ENCODE results near the gene MEGF10. TPM values are rescaled to one million over a fixed set of nuclear protein-coding genes. Genes with fewer than 3 reads are reported as not detected.

The MEGF10 gene
- total RNA-seq, 2 experiments from 2014 or later, result not detected

GRCh38 chr5:127330116-127330515 lies 39.5 kb downstream of the MEGF10 start:
- TF ChIP-seq, protein P1, sequence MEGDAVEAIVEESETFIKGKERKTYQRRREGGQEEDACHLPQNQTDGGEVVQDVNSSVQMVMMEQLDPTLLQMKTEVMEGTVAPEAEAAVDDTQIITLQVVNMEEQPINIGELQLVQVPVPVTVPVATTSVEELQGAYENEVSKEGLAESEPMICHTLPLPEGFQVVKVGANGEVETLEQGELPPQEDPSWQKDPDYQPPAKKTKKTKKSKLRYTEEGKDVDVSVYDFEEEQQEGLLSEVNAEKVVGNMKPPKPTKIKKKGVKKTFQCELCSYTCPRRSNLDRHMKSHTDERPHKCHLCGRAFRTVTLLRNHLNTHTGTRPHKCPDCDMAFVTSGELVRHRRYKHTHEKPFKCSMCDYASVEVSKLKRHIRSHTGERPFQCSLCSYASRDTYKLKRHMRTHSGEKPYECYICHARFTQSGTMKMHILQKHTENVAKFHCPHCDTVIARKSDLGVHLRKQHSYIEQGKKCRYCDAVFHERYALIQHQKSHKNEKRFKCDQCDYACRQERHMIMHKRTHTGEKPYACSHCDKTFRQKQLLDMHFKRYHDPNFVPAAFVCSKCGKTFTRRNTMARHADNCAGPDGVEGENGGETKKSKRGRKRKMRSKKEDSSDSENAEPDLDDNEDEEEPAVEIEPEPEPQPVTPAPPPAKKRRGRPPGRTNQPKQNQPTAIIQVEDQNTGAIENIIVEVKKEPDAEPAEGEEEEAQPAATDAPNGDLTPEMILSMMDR (conservative IDR thresholded peaks at IDR 0.05; ENCODE audit: low read length), result no peak
- TF ChIP-seq EZH2phosphoT487 (IDR thresholded peaks at IDR 0.05; ENCODE audit: borderline replicate concordance, low read depth, low read length), result no peak
- H2AFZ ChIP-seq (ENCODE audit: low read length), result no peak overlapping the region
- intact Hi-C loops (cut with micrococcal nuclease; ENCODE audit: unreplicated experiment), result no loop called here
- H3K79me2 ChIP-seq (ENCODE audit: insufficient read depth, low read depth, low read length), result no peaks in the 10 kb centered on the region
- H3K27ac ChIP-seq (ENCODE audit: low read depth, low read length, poor library complexity, severe bottlenecking), result no peak overlapping the region
- no TSS peak for BruUV-seq (replicated peaks)
- H3K9me2 ChIP-seq (ENCODE audit: insufficient read depth, low read length), result no peaks in the 10 kb centered on the region
- POLR2A ChIA-PET, result interaction anchor here (0.6 to 1.1 kb wide), 3 partner anchors 38 to 813 kb away, joined by 3 to 6 read pairs (median 3); no protein-coding TSS in a partner anchor
- DNase-seq (ENCODE audit: low spot score), result no peak
- no peaks in the 10 kb centered on the region for H3K36me3 ChIP-seq (ENCODE audit: insufficient read depth, low read length)
- CTCF ChIA-PET (ENCODE audit: unreplicated experiment), result interaction anchor here (0.6 kb wide), 2 partner anchors 387 to 1034 kb away, joined by 3 read pairs; no protein-coding TSS in a partner anchor
- H3K4me2 ChIP-seq (ENCODE audit: low read length), result no peak overlapping the region
- no peaks in the 10 kb centered on the region for H3K9me3 ChIP-seq (ENCODE audit: low read length)
- no peaks in the 10 kb centered on the region for H3K4me1 ChIP-seq (ENCODE audit: insufficient read depth, low read length, poor library complexity, severe bottlenecking)
- H3K4me3 ChIP-seq (ENCODE audit: low read depth, low read length, poor library complexity, severe bottlenecking), result no peak overlapping the region
- H4K20me1 ChIP-seq (ENCODE audit: insufficient read depth, low read length), result no peaks in the 10 kb centered on the region

- Histone ChIP-seq H3K4me1 (ENCODE audit: insufficient read depth, low read length, poor library complexity, severe bottlenecking) (no peaks in the 10 kb centered on the region), H3K79me2 (ENCODE audit: insufficient read depth, low read depth, low read length) (no peaks in the 10 kb centered on the region), H3K27ac (ENCODE audit: low read depth, low read length, poor library complexity, severe bottlenecking) (no peak overlapping the region), H3K4me2 (ENCODE audit: low read length) (no peak overlapping the region), H3K4me3 (ENCODE audit: low read depth, low read length, poor library complexity, severe bottlenecking) (no peak overlapping the region), H3K9me3 (ENCODE audit: low read length) (no peaks in the 10 kb centered on the region), H4K20me1 (ENCODE audit: insufficient read depth, low read length) (no peaks in the 10 kb centered on the region), H2AFZ (ENCODE audit: low read length) (no peak overlapping the region), H3K9me2 (ENCODE audit: insufficient read depth, low read length) (no peaks in the 10 kb centered on the region), H3K36me3 (ENCODE audit: insufficient read depth, low read length) (no peaks in the 10 kb centered on the region)
- ChIA-PET POLR2A (no interaction called here), CTCF (ENCODE audit: unreplicated experiment) (no interaction called here)
- TF ChIP-seq, protein P1 (conservative IDR thresholded peaks at IDR 0.05; ENCODE audit: low read length), result no peak
- no TSS peak for BruUV-seq (replicated peaks)
- intact Hi-C loops (cut with micrococcal nuclease; ENCODE audit: unreplicated experiment), result no loop called here
- DNase-seq (ENCODE audit: low spot score), result no peak
Observed at GRCh38 chr5:127331890-127332649, 41.5 kb downstream of the MEGF10 start.

DNA sequence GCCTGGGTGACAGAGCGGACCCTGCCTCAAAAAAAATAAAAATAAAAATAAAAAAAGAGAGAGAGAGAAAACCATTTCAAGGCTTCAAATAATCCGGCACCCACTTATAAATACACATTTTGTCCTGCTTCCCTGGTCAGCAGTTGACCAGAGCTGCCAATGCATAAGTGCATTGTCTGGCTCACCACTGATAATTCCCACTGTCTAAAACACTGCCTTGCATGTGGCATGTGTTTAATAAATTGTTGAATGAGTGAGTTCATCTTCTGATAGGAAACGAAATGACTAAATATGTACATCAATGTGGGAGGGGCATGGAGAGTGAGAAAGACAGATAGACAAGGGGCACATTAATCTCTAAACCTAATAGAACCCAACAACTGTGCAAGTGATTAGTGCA lies 42.9 kb downstream of the MEGF10 start:
- Histone ChIP-seq H2AFZ (ENCODE audit: low read length) (no peak overlapping the region), H3K9me3 (ENCODE audit: low read length) (no peaks in the 10 kb centered on the region), H3K36me3 (ENCODE audit: insufficient read depth, low read length) (no peaks in the 10 kb centered on the region), H3K79me2 (ENCODE audit: insufficient read depth, low read depth, low read length) (no peaks in the 10 kb centered on the region), H3K9me2 (ENCODE audit: insufficient read depth, low read length) (no peaks in the 10 kb centered on the region), H3K4me3 (ENCODE audit: low read depth, low read length, poor library complexity, severe bottlenecking) (no peak overlapping the region), H3K4me2 (ENCODE audit: low read length) (no peak overlapping the region), H3K4me1 (ENCODE audit: insufficient read depth, low read length, poor library complexity, severe bottlenecking) (no peaks in the 10 kb centered on the region), H4K20me1 (ENCODE audit: insufficient read depth, low read length) (no peaks in the 10 kb centered on the region), H3K27ac (ENCODE audit: low read depth, low read length, poor library complexity, severe bottlenecking) (no peak overlapping the region)
- DNase-seq (ENCODE audit: low spot score), result no peak
- ChIA-PET POLR2A (no interaction called here), CTCF (ENCODE audit: unreplicated experiment) (no interaction called here)
- intact Hi-C loops (cut with micrococcal nuclease; ENCODE audit: unreplicated experiment), result no loop called here
- no TSS peak for BruUV-seq (replicated peaks)
- no peak for TF ChIP-seq EZH2phosphoT487 (IDR thresholded peaks at IDR 0.05; ENCODE audit: borderline replicate concordance, low read depth, low read length)
- TF ChIP-seq, protein P1 (conservative IDR thresholded peaks at IDR 0.05; ENCODE audit: low read length), result no peak

Measured in OCI-LY7 (cell line).